AG09319 (cell line): ENCODE results near the gene RHOB.
"Not testable (repeated sequence)": the region's sequence is repeated elsewhere in the genome, so short reads cannot be mapped to it uniquely, and the experiment has no call there.

ENCODE experiments used
- DNase-seq: peaks from one replicate; pipeline ENCODE4 v3.0.0-alpha.2; 2010; ENCODE audit warnings: low read depth; ENCODE audit errors: extremely low read depth
- CTCF ChIP-seq: IDR thresholded peaks from 2 replicates; pipeline ENCODE4 v1.5.1; 2011; ENCODE audit warnings: low read depth, mild to moderate bottlenecking, inconsistent platforms, low read length, moderate library complexity

RHOB gene

GRCh38 chr2:20486571-20486970 lies 39.7 kb downstream of the RHOB start:
- TF ChIP-seq CTCF: no peak
- no peak for DNase-seq

GRCh38 chr2:20487030-20487391 lies 40.1 kb downstream of the RHOB start:
- no peak for TF ChIP-seq CTCF
- DNase-seq: no peak

GRCh38 chr2:20487392-20488174 lies 40.7 kb downstream of the RHOB start:
- no peak for TF ChIP-seq CTCF
- DNase-seq: no peak

GRCh38 chr2:20488201-20488641 lies 41.3 kb downstream of the RHOB start:
- DNase-seq: no peak
- TF ChIP-seq CTCF: no peak

GRCh38 chr2:20488782-20489181 lies 41.9 kb downstream of the RHOB start:
- no peak for TF ChIP-seq CTCF
- DNase-seq: no peak

- no peak for TF ChIP-seq CTCF
- DNase-seq: no peak
These were observed 43.7 kb downstream of the RHOB start for GRCh38 chr2:20490300-20491181.

GRCh38 chr2:20491739-20492531 lies 45.1 kb downstream of the RHOB start:
- no peak for DNase-seq
- TF ChIP-seq CTCF: no peak

GRCh38 chr2:20493095-20493494 lies 46.2 kb downstream of the RHOB start:
- not testable (repeated sequence) for DNase-seq
